ENCODE data around the gene CRIM1.

Gene CRIM1

GRCh38 chr2:36399050-36399449 is 43.5 kb downstream of the CRIM1 start:
- peak; percentile 85 for DNase-seq (ENCODE audit: low read depth)

DNA sequence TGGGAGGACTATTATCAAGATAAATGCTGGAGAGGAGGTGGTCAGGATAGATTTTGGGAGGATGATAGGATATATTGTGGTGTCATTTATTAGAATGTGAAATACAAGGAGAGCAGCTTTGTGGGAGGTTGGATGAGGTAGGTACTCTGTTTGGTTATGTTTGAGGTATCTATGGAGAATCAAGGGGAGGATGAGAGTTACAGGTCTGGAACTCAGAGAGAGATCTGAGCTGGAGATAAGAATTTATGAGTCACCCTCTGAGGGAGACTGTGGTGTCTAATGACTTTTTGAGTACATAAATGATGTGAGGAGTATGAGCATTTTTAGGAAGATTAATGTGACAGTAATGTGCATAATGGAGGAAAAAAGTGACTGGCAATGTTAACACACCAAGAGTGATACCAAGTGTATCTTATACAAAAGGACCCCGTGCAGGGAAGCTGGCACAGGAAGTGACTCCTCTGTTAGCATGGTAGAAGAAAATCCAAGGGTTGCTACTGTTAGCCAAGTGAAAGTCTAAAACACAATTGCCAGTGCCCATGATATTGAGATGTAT is 48.2 kb downstream of the CRIM1 start:
- peak; percentile 93 for DNase-seq (ENCODE audit: low read depth)

DNA sequence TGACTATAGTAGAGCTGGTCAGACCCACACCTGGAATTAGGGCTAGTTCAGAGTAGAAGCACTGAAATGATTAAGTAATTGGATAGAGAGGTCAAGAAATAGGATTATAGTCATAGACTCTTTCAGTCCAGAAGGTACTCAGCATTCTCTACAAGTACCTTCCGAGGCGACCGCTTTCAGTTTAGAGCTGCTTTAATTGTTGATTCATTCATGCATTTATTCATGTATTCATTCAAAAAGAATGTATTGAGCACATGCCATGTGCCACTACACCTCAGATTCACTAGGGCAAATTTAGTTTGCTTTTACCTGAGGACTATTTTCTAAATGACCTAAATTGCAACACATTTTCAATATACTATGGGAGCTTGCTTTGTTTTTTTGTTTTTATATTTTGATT is 48.7 kb downstream of the CRIM1 start:
- DNase-seq (ENCODE audit: low read depth): peak; percentile 68

GRCh38 chr2:36404754-36405153 is 49.2 kb downstream of the CRIM1 start:
- no peak for DNase-seq (ENCODE audit: low read depth)

DNA sequence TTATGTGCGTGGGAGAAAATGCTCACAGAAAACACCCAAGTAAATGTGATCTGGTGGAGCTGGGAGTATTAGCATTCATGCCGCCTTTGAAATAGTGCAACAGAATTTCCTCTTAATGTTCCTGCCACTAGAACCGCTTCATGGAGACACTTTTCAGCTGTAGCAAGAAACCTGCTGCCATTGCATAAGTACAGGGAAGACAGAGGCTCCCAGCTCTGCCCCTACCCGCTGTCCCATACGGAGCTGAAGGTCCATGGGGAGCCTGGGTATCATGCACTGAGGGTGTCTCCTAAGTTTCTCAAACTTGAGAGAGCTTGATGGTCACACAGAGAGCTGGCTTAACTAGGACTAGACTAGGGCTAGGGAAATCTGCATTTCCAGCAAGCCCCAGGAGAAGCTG is 49.6 kb downstream of the CRIM1 start:
- no peak for DNase-seq (ENCODE audit: low read depth)

DNA sequence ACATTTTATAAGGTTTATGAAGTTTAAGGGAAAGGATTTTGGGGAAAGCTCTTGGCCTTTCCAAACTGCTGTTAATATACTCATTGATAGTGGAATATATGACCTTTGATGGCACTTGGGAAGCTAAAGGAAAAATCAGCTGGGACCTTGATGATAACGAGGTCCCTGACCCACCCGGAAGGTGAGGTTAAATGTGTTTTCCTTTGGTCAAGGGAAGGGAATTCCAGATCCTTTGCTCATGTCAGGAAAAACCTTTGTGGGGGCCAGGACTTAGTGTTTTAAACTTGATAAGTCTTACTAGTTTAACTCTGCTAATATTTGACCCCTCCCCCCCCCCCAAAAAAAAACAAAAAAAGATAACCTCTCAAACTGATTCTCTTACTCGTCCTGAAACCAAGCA is 50.7 kb downstream of the CRIM1 start:
- no peak for DNase-seq (ENCODE audit: low read depth)

DNA sequence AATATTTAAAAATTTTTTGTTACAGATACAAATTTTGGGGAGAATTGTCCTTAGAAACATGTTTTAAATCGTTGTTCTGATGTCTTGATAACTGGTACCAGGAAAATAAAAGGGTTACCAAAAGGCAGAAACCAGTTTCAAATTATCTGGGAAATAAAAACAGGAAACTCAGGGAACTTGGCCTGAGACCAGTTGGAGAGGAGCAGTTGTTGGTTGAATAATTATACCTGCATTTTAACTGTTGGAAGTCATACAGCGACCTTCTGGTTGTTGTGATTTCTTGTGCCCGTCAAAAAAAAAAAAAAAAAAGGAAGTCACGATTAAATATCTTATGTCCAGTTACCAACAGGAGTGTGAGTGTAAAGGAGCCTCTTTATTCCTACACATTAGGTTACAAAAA is 51.8 kb downstream of the CRIM1 start:
- DNase-seq (ENCODE audit: low read depth): no peak

DNA sequence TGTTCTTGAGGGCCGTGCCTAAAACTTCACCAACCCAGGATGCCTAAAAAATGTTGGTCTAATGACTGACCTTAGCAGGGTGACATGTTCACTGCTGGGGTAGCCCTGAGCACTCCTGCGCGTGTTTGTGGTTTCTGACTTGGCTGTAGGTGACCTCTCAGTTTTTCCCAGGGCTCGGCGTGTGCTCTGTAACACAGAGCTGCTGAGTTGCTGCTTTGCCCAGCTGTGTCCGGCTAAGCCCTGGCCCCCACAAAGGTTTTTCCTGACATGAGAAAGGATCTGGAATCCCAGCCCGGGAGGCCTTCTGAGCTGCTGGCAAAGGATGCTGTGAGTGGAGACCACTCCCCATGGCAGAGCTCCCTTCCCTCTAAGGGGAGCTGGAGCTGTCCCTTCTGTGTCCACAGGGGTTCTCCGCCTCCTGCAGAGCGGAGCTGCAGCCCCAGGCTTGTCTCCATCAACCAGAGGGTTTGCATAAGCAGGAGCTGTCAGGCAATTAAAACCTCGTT is 52.7 kb downstream of the CRIM1 start:
- DNase-seq (ENCODE audit: low read depth): peak; percentile 91

- DNase-seq (ENCODE audit: low read depth): no peak
Measured at GRCh38 chr2:36409335-36409734, 53.8 kb downstream of the CRIM1 start.

DNA sequence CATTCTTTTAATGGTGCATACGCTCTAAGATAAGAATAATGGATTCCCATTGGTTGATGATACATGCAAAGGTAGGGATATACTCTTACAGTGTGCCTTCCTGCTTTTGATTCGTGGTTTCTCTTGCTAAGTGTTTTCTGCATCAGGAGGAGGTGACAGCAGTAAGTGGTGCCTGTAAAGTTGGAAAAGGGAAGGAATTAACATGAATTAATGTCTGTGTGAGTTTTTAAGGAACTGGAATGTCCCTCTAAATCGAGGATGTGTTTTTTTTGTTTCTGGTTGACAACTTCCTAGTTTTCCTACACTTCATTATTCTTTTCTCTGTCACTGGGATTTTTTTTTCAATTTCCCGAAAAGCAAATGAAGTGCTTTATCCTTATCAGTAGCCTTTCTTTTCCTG is 54.4 kb downstream of the CRIM1 start:
- no peak for DNase-seq (ENCODE audit: low read depth)

DNA sequence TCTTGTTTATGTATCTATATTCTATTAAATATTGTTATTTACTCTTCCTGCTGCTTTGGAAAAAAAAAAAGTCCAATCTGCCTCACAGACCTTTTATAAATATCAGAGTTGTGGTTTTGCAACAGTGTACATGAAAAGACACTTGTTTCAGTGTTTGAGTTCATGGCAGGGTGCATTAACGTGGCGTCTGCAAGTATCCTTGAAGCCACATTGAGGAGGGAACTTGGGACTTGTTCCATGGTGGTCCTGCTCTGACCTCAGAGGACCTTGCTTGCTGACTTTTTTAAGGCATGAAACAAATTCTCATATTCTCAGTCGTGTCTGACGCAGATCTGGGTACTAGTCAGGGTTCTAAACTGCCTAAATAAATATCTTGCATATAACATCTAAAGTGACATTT is 55.1 kb downstream of the CRIM1 start:
- no peak for DNase-seq (ENCODE audit: low read depth)

DNA sequence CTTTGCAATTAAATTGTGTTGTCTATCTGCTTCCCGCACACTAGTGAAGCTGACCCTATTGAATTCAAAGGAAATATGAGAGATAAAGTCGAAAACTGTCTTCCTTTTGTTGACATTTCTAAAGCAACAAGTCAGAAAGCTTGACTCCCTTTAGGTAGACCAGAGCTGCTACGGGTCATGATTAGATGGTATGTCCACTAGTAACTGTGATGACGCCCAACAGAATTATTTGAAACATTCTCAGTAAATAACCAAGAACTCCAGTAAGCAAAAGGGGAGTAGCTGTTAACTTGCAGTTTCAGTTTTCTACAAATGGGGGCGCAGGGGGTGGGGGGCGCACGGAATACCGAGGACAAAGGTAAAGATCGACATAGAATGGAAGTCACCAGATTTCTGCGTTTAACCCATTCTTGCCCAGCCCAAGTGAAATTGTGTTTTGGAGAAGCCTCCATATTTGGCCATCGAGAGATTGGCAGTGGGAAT is 56.4 kb downstream of the CRIM1 start:
- DNase-seq (ENCODE audit: low read depth): peak; percentile 87

GRCh38 chr2:36413218-36413617 is 57.6 kb downstream of the CRIM1 start:
- DNase-seq (ENCODE audit: low read depth): peak; percentile 73

DNA sequence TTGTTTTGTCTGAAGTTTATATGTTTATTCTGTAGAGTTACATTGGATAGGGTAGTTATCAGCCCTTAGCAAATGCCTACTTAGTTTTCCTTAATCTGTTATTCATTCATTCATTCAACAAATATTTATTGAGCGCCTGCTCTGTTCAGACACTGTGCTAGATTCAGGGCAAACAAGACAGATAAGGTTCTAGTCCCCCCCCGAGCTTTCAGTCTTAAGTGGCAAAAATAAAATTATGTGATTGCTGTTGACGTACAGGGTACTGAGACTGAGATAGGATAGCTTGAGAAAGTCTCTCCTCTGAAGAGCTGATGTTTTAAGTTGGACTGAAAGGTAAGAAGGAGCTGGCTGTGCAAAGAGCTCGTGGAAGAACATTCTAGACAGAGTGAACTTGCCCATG is 58.7 kb downstream of the CRIM1 start:
- no peak for DNase-seq (ENCODE audit: low read depth)

GRCh38 chr2:36415381-36416022 is 59.9 kb downstream of the CRIM1 start:
- DNase-seq (ENCODE audit: low read depth): no peak

DNA sequence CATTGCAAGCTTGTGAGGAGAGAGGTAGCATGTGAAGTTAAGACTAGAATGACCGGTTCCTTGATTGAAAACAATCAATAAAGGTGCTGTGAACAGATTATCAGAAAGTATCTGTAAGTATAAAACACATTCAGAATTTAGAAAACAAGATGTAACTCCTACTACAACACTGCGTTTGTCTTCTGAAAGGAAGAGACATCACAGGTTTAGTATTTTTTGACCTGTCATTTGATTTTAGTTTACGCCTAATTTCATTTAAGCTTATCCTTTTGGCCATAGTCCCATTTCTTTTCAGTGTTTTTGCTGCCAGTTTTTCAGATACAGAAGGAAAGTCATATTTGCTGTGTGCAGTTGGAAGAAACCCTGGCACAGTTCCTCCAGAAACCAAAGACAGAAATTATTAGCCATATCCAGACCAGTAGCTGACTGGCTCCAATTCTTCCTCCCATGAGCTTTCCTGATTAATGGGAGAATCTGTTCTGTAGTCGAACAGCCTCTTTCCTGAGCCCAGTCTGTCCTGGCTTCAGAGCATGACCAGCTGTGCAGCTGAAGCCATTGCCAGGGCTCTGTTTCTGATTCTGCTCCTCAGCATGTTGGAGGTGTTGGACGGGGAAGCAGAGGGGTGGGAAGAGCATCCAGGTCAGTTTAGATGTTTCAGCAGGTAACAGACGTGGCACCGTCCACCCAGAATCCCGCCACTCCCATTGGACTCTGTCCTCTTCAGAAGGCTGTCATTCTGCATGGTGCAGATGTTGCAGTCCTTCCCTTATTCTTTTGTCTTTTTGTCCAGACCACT is 61.0 kb downstream of the CRIM1 start:
- no peak for DNase-seq (ENCODE audit: low read depth)

DNA sequence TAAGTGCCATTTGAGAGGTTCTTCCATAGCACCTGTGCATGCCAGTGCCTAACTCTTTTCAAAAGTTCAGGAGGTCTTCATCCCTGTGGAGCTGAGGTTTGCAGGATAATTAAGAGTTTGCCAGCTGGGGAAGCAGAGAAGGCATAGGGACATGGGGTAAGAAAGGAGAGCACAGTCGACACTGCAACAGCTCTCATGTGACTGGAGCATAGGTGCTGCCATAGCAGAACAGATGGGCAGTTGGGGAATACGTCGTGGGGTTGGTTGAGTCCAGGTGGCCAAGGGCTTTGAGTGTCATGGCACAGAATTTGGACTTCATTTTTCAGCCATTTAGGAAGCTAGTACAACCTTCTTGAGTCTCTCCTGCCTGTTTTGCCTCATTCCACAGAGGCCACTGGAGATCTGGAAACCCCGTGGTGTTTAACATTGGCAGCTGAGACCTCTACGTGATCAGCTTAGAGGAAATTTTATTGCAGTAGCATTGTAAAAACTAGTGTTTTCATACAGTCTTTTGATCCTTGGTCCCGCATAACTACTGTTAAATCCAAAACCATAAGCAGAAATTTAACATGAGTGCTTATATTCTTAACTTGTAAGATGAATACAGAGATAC is 65.1 kb downstream of the CRIM1 start:
- DNase-seq (ENCODE audit: low read depth): no peak

DNA sequence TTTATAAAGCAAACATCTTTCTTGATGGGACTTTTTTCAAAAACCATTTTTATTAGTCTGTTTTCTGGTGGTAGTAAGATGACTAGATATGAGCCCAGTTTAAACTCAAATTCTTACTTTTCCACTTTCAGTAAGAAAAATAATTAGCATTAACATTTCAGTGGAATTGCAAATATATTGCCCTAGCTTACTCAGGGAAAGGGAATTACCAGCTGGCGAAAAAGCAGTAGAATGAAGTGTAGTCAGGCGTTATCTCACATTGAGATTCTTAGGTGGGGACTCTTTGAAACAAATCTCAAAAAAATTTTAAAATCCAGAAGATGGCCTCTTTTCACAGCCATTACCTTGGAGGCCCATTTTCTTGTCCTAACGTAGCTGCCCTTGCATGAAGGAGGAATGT is 65.8 kb downstream of the CRIM1 start:
- no peak for DNase-seq (ENCODE audit: low read depth)

- no peak for DNase-seq (ENCODE audit: low read depth)
Measured at GRCh38 chr2:36423172-36423571, 67.6 kb downstream of the CRIM1 start.

- DNase-seq (ENCODE audit: low read depth): no peak
Measured at GRCh38 chr2:36423619-36424120, 68.1 kb downstream of the CRIM1 start.

- no peak for DNase-seq (ENCODE audit: low read depth)
Measured at GRCh38 chr2:36425608-36426355, 70.2 kb downstream of the CRIM1 start.

DNA sequence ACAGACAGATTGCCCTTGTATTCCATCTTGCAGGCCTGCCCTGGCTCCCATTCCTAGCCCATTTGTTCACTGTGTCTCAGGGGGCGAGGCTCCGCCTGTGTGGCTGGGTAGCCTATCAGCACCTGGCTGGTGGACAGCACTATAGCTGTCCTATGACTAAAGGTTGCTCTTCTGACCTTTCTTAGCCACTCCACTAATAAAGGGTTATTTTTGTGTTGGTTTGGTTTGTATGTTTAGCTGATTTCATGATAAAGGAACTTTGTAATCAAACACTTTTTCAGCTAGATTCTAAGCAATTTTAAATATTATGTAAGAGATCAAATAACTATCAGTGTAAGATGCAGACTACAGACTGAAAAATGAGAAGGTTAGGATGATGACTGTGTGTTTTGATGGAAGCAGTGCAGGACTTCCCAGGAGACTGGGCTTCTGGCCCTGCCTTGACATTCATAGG is 72.2 kb downstream of the CRIM1 start:
- DNase-seq (ENCODE audit: low read depth): peak; percentile 76

All from iris pigment epithelial cell (primary cell).